Adrenal gland (tissue), 5 donors: ENCODE data around the gene PPM1L.

ENCODE experiments used
- CTCF ChIP-seq, 6 experiments: fragments of 450-650 bp in 4 of 6; fragments of 200-600 bp in 2 of 6; sonication (generic) in 1 of 6; IDR thresholded peaks; 1 replicate in 5 of 6; 2 replicates in 1 of 6; pipeline versions ENCODE4 v1.5.1 to v1.8.0; 2016 to 2021; ENCODE audit warnings: antibody characterized with exemption in 6 of 6, mild to moderate bottlenecking in 2 of 6, moderate library complexity in 1 of 6
- POLR2A ChIP-seq, 2 donors: fragments of 450-650 bp; IDR thresholded peaks; one replicate each; pipeline ENCODE4 v1.6.1; 2017; ENCODE audit warnings: antibody characterized with exemption in 2 of 2, mild to moderate bottlenecking in 2 of 2, moderate library complexity in 1 of 2
- donor health status: DM: no; HTN: no; CAD: no.

GRCh38 chr3:160758929-160759577 lies 3.0 kb downstream of the PPM1L start:
- no peak for TF ChIP-seq POLR2A (IDR thresholded peaks at IDR 0.05)
- TF ChIP-seq CTCF (IDR thresholded peaks at IDR 0.05), result peak in 4 of 6 experiments; percentile 7 to 34 (median 13)
